Retinal pigment epithelial cell (primary cell): ENCODE data around the gene AGBL1.
"Not testable (repeated sequence)": the region's sequence is repeated elsewhere in the genome, so short reads cannot be mapped to it uniquely, and the experiment has no call there.

Experiments
- DNase-seq: peaks from one replicate; pipeline ENCODE4 v3.0.0-alpha.2; 2010; ENCODE audit warnings: low read depth
- H3K4me3 ChIP-seq: 2 replicates; pipeline ENCODE4 v1.5.1; 2011; ENCODE audit warnings: mild to moderate bottlenecking, low read length, control low read depth, moderate library complexity
- TF ChIP-seq, protein P1 (sequence below): conservative IDR thresholded peaks from 2 replicates; pipeline ENCODE4 v1.5.1; 2011; ENCODE audit warnings: low read depth, low read length, control low read depth, inconsistent platforms

AGBL1 gene

GRCh38 chr15:86121568-86122225, 42.0 kb downstream of the AGBL1 start:
- TF ChIP-seq, protein P1, sequence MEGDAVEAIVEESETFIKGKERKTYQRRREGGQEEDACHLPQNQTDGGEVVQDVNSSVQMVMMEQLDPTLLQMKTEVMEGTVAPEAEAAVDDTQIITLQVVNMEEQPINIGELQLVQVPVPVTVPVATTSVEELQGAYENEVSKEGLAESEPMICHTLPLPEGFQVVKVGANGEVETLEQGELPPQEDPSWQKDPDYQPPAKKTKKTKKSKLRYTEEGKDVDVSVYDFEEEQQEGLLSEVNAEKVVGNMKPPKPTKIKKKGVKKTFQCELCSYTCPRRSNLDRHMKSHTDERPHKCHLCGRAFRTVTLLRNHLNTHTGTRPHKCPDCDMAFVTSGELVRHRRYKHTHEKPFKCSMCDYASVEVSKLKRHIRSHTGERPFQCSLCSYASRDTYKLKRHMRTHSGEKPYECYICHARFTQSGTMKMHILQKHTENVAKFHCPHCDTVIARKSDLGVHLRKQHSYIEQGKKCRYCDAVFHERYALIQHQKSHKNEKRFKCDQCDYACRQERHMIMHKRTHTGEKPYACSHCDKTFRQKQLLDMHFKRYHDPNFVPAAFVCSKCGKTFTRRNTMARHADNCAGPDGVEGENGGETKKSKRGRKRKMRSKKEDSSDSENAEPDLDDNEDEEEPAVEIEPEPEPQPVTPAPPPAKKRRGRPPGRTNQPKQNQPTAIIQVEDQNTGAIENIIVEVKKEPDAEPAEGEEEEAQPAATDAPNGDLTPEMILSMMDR = no peak
- no peak for DNase-seq
- H3K4me3 ChIP-seq = no peak overlapping the region

DNA sequence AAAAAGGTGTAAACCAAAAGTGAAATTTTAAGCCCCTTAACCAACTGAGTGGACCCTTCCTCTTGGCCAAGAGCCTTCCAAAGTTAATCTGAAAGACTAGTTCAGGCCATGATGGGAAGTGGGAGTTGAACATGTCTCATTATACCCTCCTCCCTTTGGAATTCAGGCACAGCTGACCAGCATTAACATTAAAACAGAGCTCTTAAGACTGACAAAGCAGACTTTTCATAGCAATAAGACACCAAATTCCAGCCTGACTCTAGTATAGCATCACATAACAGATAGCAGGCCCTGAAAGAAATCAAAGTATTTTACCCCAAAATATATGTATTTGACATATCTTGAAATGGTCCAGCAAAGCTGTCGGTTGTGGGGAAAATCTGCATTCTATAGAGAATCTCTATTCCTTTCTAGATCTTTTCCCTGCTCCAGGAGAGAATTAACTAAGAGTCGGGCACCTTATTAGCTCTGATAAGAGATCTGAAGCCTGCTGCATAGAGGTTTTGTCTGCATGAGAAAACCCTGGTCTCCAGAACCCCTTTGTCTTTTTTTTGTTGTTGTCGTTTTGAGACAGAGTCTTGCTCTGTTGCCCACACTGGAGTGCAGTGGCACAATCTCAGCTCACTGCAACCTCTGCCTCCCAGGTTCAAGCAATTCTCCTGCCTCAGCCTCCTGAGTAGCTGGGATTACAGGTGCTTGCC, 43.2 kb downstream of the AGBL1 start:
- not testable (repeated sequence) for H3K4me3 ChIP-seq, DNase-seq

DNA sequence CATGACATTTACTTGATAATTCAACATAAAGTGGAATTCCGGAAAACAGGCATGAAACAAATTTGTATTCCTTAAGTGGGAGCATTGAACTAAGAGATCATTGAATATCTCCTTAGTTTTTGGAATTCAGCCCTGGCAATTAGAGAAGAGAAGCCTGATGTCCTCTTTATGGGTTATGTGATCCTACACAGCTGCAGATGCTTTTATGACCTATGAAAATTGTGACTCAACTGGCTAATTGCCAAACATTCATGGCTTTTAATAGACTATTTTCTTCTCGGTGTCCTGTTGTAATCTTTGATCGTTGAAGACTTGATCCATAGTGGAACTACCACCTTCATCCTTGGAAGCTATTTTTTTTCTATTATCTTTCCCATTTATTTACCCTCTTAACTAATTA, 46.1 kb downstream of the AGBL1 start:
- no peak for DNase-seq
- TF ChIP-seq, protein P1 = no peak
- no peak overlapping the region for H3K4me3 ChIP-seq

GRCh38 chr15:86127547-86127946, 47.9 kb downstream of the AGBL1 start:
- no peak overlapping the region for H3K4me3 ChIP-seq
- no peak for DNase-seq
- TF ChIP-seq, protein P1 = no peak

GRCh38 chr15:86135041-86135440, 55.4 kb downstream of the AGBL1 start:
- H3K4me3 ChIP-seq = no peak overlapping the region
- TF ChIP-seq, protein P1 = no peak
- DNase-seq = no peak

GRCh38 chr15:86136861-86137260, 57.2 kb downstream of the AGBL1 start:
- TF ChIP-seq, protein P1 = no peak
- no peak for DNase-seq
- H3K4me3 ChIP-seq = no peak overlapping the region

DNA sequence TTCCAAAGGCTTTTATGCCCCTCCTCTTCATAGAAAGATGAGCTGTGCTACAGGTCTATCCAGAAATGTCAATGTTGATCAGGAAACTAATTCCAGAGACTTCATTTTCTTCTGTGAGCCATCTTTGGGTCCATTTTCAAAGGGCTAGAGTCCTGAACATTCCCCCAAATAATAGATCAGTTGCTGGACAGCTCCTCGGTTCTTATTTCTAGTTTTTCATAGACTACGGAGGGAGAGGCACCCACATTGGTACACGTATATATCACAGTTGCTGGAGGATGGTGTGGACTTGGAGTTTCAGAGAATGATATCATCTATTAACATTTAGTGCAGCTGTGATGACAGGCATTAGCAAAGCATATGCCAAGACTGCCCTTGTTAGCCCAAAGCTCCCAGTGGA, 59.1 kb downstream of the AGBL1 start:
- DNase-seq = no peak
- H3K4me3 ChIP-seq = no peak overlapping the region
- TF ChIP-seq, protein P1 = no peak
